GM19043 (cell line): ENCODE data around the gene C12orf43.

Experiments used
- ATAC-seq: cut with Tn5 transposase; IDR thresholded peaks from one replicate; pipeline ENCODE4 v1.9.1; 2021; ENCODE audit warnings: low read depth; ENCODE audit not compliant: unreplicated experiment

C12orf43 gene

GRCh38 chr12:121033625-121034349 is 17.5 kb upstream of the C12orf43 start:
- ATAC-seq, result no peak

- no peak for ATAC-seq
Measured at GRCh38 chr12:121030576-121031212, 14.4 kb upstream of the C12orf43 start.

GRCh38 chr12:121026274-121027045 is 10.2 kb upstream of the C12orf43 start:
- no peak for ATAC-seq

- no peak for ATAC-seq
Measured at GRCh38 chr12:121025442-121026226, 9.3 kb upstream of the C12orf43 start.

GRCh38 chr12:121023799-121024198 is 7.5 kb upstream of the C12orf43 start:
- no peak for ATAC-seq

GRCh38 chr12:121022713-121023112 is 6.4 kb upstream of the C12orf43 start:
- ATAC-seq, result no peak

GRCh38 chr12:121021754-121022153 is 5.5 kb upstream of the C12orf43 start:
- ATAC-seq, result no peak

- no peak for ATAC-seq
Measured at GRCh38 chr12:121018860-121019617, 2.8 kb upstream of the C12orf43 start.

- ATAC-seq, result no peak
Measured at GRCh38 chr12:121017966-121018491, 1.7 kb upstream of the C12orf43 start.

GRCh38 chr12:121013715-121014114 is 2.6 kb downstream of the C12orf43 start:
- ATAC-seq, result no peak

- no peak for ATAC-seq
Measured at GRCh38 chr12:121011820-121012219, 4.5 kb downstream of the C12orf43 start.

GRCh38 chr12:121010860-121011259 is 5.4 kb downstream of the C12orf43 start:
- ATAC-seq, result no peak

GRCh38 chr12:121009741-121010140 is 6.5 kb downstream of the C12orf43 start:
- no peak for ATAC-seq

- no peak for ATAC-seq
Measured at GRCh38 chr12:121008347-121009098, 7.8 kb downstream of the C12orf43 start.

- ATAC-seq, result no peak
Measured at GRCh38 chr12:121005346-121005815, 10.9 kb downstream of the C12orf43 start.

GRCh38 chr12:121004253-121004815 is 12.0 kb downstream of the C12orf43 start:
- no peak for ATAC-seq

GRCh38 chr12:121003650-121004049 is 12.6 kb downstream of the C12orf43 start:
- no peak for ATAC-seq

GRCh38 chr12:121001841-121002483 is 14.3 kb downstream of the C12orf43 start:
- no peak for ATAC-seq
